GM23338 (cell line): Measurements from ENCODE around the gene LRP1B. TPM values are rescaled to one million over a fixed set of nuclear protein-coding genes. Genes with fewer than 3 reads are reported as not detected.

ENCODE experiments used
- ATAC-seq: fragments of 200-7000 bp; cut with Tn5 transposase; 3 replicates; pipeline ENCODE4 v1.9.1; 2020
- DNase-seq: peaks from one replicate; pipeline ENCODE4 v3.0.0-alpha.2; 2015; ENCODE audit warnings: low spot score
- H2AFZ ChIP-seq: fragments of 200-600 bp; sonication (generic); 2 replicates; pipeline ENCODE4 v1.8.0; 2016; ENCODE audit warnings: antibody characterized with exemption, mild to moderate bottlenecking, moderate library complexity
- H3F3A ChIP-seq: fragments of 200-600 bp; sonication (generic); replicated peaks from 2 replicates; pipeline ENCODE4 v1.8.0; 2017; ENCODE audit warnings: antibody characterized with exemption, mixed run types, low read depth
- H3K27ac ChIP-seq: fragments of 200-600 bp; sonication (generic); 2 replicates; pipeline ENCODE4 v1.6.1; 2016; ENCODE audit warnings: low read depth
- H3K27me3 ChIP-seq: fragments of 200-600 bp; sonication (generic); 2 replicates; pipeline ENCODE4 v1.8.0; 2016; ENCODE audit warnings: mild to moderate bottlenecking, mixed run types, moderate library complexity; ENCODE audit not compliant: insufficient read depth
- H3K36me3 ChIP-seq: fragments of 200-600 bp; sonication (generic); 2 replicates; pipeline ENCODE4 v1.8.0; 2016; ENCODE audit warnings: mild to moderate bottlenecking; ENCODE audit not compliant: insufficient read depth
- H3K4me1 ChIP-seq: fragments of 200-600 bp; sonication (generic); 2 replicates; pipeline ENCODE4 v1.8.0; 2016; ENCODE audit warnings: mild to moderate bottlenecking, moderate library complexity; ENCODE audit not compliant: insufficient read depth
- H3K4me2 ChIP-seq: fragments of 200-600 bp; sonication (generic); 2 replicates; pipeline ENCODE4 v1.7.1; 2017; ENCODE audit warnings: mixed run types
- H3K4me3 ChIP-seq: fragments of 200-600 bp; sonication (generic); 2 replicates; pipeline ENCODE4 v1.6.1; 2016; ENCODE audit warnings: mixed run types
- H3K79me2 ChIP-seq: fragments of 200-600 bp; sonication (generic); replicated peaks from 2 replicates; pipeline ENCODE4 v1.8.0; 2017; ENCODE audit warnings: mild to moderate bottlenecking; ENCODE audit not compliant: insufficient read depth
- H3K9me2 ChIP-seq: fragments of 200-600 bp; sonication (generic); 2 replicates; pipeline ENCODE4 v1.8.0; 2017; ENCODE audit not compliant: insufficient read depth
- H4K20me1 ChIP-seq: fragments of 200-600 bp; sonication (generic); replicated peaks from 2 replicates; pipeline ENCODE4 v1.8.0; 2017; ENCODE audit warnings: mild to moderate bottlenecking; ENCODE audit not compliant: insufficient read depth
- H3K27ac Mint-ChIP-seq: 2 replicates; pipeline ENCODE4 v1.8.0; 2020; ENCODE audit warnings: inconsistent platforms, mild to moderate bottlenecking, moderate library complexity, mixed read lengths
- H3K27me3 Mint-ChIP-seq: 3 replicates; pipeline ENCODE4 v1.8.0; 2022; ENCODE audit warnings: low read depth, mild to moderate bottlenecking, moderate library complexity, mixed read lengths, inconsistent platforms; ENCODE audit not compliant: insufficient read depth, poor library complexity
- H3K36me3 Mint-ChIP-seq: 3 replicates; pipeline ENCODE4 v1.8.0; 2021; ENCODE audit warnings: low read depth, mild to moderate bottlenecking, inconsistent platforms, moderate library complexity, mixed read lengths
- H3K4me1 Mint-ChIP-seq: 3 replicates; pipeline ENCODE4 v1.8.0; 2020; ENCODE audit warnings: mild to moderate bottlenecking, inconsistent platforms, mixed read lengths
- H3K4me3 Mint-ChIP-seq: 3 replicates; pipeline ENCODE4 v1.8.0; 2021; ENCODE audit warnings: moderate library complexity, mild to moderate bottlenecking, inconsistent platforms, mixed read lengths
- H3K9me3 Mint-ChIP-seq: 3 replicates; pipeline ENCODE4 v1.8.0; 2020; ENCODE audit warnings: moderate library complexity, mild to moderate bottlenecking, inconsistent platforms, mixed read lengths
- CREB1 ChIP-seq: fragments of 250-450 bp; sonication (Bioruptor Pico); IDR thresholded peaks from 2 replicates; pipeline ENCODE4 v1.5.0; 2020; ENCODE audit warnings: low read depth, mild to moderate bottlenecking, moderate library complexity
- EZH2phosphoT487 ChIP-seq: fragments of 200-600 bp; sonication (generic); IDR thresholded peaks from one replicate; pipeline ENCODE4 v1.8.1; 2018; ENCODE audit warnings: antibody characterized with exemption; ENCODE audit not compliant: unreplicated experiment
- JUNB ChIP-seq: IDR thresholded peaks from one replicate; pipeline ENCODE4 v1.6.1; 2016; ENCODE audit warnings: antibody characterized with exemption; ENCODE audit not compliant: unreplicated experiment
- NANOG ChIP-seq: IDR thresholded peaks from 2 replicates; pipeline ENCODE4 v1.6.1; 2016; ENCODE audit warnings: antibody characterized with exemption, borderline replicate concordance
- POLR2AphosphoS5 ChIP-seq: IDR thresholded peaks from 2 replicates; pipeline ENCODE4 v1.6.1; 2016; ENCODE audit warnings: antibody characterized with exemption, low read depth
- STAT1 ChIP-seq: IDR thresholded peaks from one replicate; pipeline ENCODE4 v1.6.1; 2016; ENCODE audit warnings: antibody characterized with exemption; ENCODE audit not compliant: unreplicated experiment
- ZNF114 ChIP-seq: fragments of 250-450 bp; sonication (Bioruptor Pico); IDR thresholded peaks from 2 replicates; pipeline ENCODE4 v1.5.0; 2020; ENCODE audit warnings: mild to moderate bottlenecking, moderate library complexity
- ZNF331 ChIP-seq: fragments of 250-450 bp; sonication (Bioruptor Pico); IDR thresholded peaks from 2 replicates; pipeline ENCODE4 v1.5.0; 2020; ENCODE audit warnings: low read depth, mild to moderate bottlenecking, moderate library complexity
- polyA plus RNA-seq: library from polyadenylated mRNA; unstranded; fragments of >200 nt; fragmentation: Nextera tagmentation; extraction: Ambion mirVana; gene quantifications from 2 replicates; pipeline ENCODE4 v1.2.1, GENCODE V29; 2016
- total RNA-seq: library from RNA; depleted of rRNA; stranded (reverse); fragments of >200 nt; shearing (Covaris generic); gene quantifications from 2 replicates; pipeline ENCODE4 v1.2.3, GENCODE V29; 2014
- TF ChIP-seq, protein P1 (sequence below): IDR thresholded peaks from one replicate; pipeline ENCODE4 v1.6.1; 2018; ENCODE audit warnings: antibody characterized with exemption; ENCODE audit not compliant: unreplicated experiment
- TF ChIP-seq, protein P2 (sequence below): IDR thresholded peaks from 2 replicates; pipeline ENCODE4 v1.6.1; 2016; ENCODE audit warnings: antibody characterized with exemption
- TF ChIP-seq, protein P3 (sequence below): fragments of 250-450 bp; sonication (Bioruptor Pico); IDR thresholded peaks from 2 replicates; pipeline ENCODE4 v1.5.0; 2020; ENCODE audit warnings: mild to moderate bottlenecking, moderate library complexity

Gene LRP1B
- total and polyA plus RNA-seq, 2 experiments from 2014 or later = 0.15 to 0.97 TPM

DNA sequence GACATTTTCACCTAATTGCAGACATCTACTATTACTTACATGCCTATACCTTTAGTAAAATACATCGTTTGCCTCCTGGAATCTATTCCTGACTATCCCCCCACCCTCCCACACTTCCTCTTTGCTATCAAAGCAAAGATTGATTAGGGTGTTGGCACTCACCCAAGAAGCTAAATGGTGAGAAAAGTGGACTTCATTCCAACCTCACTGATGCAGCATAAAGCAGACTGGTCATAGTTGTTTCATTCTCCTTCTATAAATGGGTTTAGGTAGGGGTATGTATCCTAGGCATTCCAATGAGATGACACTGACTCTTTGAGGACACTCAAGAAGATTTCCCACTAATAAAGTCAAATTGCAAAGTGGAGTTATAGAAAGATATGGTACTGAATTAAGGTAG lies 97.4 kb downstream of the LRP1B start (continued):
- TF ChIP-seq, protein P1, sequence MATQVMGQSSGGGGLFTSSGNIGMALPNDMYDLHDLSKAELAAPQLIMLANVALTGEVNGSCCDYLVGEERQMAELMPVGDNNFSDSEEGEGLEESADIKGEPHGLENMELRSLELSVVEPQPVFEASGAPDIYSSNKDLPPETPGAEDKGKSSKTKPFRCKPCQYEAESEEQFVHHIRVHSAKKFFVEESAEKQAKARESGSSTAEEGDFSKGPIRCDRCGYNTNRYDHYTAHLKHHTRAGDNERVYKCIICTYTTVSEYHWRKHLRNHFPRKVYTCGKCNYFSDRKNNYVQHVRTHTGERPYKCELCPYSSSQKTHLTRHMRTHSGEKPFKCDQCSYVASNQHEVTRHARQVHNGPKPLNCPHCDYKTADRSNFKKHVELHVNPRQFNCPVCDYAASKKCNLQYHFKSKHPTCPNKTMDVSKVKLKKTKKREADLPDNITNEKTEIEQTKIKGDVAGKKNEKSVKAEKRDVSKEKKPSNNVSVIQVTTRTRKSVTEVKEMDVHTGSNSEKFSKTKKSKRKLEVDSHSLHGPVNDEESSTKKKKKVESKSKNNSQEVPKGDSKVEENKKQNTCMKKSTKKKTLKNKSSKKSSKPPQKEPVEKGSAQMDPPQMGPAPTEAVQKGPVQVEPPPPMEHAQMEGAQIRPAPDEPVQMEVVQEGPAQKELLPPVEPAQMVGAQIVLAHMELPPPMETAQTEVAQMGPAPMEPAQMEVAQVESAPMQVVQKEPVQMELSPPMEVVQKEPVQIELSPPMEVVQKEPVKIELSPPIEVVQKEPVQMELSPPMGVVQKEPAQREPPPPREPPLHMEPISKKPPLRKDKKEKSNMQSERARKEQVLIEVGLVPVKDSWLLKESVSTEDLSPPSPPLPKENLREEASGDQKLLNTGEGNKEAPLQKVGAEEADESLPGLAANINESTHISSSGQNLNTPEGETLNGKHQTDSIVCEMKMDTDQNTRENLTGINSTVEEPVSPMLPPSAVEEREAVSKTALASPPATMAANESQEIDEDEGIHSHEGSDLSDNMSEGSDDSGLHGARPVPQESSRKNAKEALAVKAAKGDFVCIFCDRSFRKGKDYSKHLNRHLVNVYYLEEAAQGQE = no peak

DNA sequence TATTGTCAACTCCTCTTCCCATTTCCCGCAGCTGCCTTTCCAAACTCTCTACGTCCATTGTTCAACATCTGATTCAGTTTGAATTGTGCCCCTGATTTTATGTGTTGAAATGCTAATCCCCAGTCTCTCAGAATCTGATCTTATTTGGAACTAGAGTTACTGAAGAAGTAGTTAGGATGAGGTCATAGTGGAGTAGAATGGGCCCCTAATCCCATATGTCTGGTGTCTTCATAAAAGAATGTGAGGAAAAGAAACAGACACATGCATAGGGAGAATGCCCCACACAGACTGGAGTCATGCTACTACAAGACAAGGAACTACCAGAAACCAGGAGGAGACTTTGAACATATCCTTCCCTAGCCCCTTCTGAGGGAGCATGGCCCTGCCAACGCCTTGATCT lies 99.2 kb downstream of the LRP1B start:
- Histone ChIP-seq H3K4me3 (no peak overlapping the region), H3K9me2 (no peaks in the 10 kb centered on the region), H3K27me3 (no peaks in the 10 kb centered on the region), H2AFZ (no peak overlapping the region), H3K27ac (no peak overlapping the region), H3K4me2 (no peak overlapping the region), H3K79me2 (no peaks in the 10 kb centered on the region), H4K20me1 (no peaks in the 10 kb centered on the region), H3K4me1 (peaks cover 14% of the 10 kb centered on the region), H3K36me3 (no peaks in the 10 kb centered on the region), H3F3A (no peaks in the 10 kb centered on the region)
- peaks cover 2% of the 10 kb centered on the region for H3K27me3 Mint-ChIP-seq
- ATAC-seq (no peak), DNase-seq (no peak)
- no peaks in the 10 kb centered on the region; the same call in 2 of the 3 replicates for H3K36me3 Mint-ChIP-seq
- no peak overlapping the region for H3K27ac Mint-ChIP-seq
- H3K4me1 Mint-ChIP-seq = peaks cover 12% of the 10 kb centered on the region; the same call in 2 of the 3 replicates
- H3K9me3 Mint-ChIP-seq = no peaks in the 10 kb centered on the region
- H3K4me3 Mint-ChIP-seq = no peak overlapping the region
- TF ChIP-seq EZH2phosphoT487 = no peak
- TF ChIP-seq, protein P2, sequence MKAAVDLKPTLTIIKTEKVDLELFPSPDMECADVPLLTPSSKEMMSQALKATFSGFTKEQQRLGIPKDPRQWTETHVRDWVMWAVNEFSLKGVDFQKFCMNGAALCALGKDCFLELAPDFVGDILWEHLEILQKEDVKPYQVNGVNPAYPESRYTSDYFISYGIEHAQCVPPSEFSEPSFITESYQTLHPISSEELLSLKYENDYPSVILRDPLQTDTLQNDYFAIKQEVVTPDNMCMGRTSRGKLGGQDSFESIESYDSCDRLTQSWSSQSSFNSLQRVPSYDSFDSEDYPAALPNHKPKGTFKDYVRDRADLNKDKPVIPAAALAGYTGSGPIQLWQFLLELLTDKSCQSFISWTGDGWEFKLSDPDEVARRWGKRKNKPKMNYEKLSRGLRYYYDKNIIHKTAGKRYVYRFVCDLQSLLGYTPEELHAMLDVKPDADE = no peak
- no peak for TF ChIP-seq ZNF331 (CRISPR knock-in tag)
- no peak for TF ChIP-seq NANOG
- no peak for TF ChIP-seq ZNF114 (CRISPR knock-in tag)
- no peak for TF ChIP-seq STAT1
- TF ChIP-seq, protein P1 = no peak
- no peak for TF ChIP-seq CREB1 (CRISPR knock-in tag)
- TF ChIP-seq POLR2AphosphoS5 = no peak
- no peak for TF ChIP-seq JUNB
- TF ChIP-seq, protein P3, sequence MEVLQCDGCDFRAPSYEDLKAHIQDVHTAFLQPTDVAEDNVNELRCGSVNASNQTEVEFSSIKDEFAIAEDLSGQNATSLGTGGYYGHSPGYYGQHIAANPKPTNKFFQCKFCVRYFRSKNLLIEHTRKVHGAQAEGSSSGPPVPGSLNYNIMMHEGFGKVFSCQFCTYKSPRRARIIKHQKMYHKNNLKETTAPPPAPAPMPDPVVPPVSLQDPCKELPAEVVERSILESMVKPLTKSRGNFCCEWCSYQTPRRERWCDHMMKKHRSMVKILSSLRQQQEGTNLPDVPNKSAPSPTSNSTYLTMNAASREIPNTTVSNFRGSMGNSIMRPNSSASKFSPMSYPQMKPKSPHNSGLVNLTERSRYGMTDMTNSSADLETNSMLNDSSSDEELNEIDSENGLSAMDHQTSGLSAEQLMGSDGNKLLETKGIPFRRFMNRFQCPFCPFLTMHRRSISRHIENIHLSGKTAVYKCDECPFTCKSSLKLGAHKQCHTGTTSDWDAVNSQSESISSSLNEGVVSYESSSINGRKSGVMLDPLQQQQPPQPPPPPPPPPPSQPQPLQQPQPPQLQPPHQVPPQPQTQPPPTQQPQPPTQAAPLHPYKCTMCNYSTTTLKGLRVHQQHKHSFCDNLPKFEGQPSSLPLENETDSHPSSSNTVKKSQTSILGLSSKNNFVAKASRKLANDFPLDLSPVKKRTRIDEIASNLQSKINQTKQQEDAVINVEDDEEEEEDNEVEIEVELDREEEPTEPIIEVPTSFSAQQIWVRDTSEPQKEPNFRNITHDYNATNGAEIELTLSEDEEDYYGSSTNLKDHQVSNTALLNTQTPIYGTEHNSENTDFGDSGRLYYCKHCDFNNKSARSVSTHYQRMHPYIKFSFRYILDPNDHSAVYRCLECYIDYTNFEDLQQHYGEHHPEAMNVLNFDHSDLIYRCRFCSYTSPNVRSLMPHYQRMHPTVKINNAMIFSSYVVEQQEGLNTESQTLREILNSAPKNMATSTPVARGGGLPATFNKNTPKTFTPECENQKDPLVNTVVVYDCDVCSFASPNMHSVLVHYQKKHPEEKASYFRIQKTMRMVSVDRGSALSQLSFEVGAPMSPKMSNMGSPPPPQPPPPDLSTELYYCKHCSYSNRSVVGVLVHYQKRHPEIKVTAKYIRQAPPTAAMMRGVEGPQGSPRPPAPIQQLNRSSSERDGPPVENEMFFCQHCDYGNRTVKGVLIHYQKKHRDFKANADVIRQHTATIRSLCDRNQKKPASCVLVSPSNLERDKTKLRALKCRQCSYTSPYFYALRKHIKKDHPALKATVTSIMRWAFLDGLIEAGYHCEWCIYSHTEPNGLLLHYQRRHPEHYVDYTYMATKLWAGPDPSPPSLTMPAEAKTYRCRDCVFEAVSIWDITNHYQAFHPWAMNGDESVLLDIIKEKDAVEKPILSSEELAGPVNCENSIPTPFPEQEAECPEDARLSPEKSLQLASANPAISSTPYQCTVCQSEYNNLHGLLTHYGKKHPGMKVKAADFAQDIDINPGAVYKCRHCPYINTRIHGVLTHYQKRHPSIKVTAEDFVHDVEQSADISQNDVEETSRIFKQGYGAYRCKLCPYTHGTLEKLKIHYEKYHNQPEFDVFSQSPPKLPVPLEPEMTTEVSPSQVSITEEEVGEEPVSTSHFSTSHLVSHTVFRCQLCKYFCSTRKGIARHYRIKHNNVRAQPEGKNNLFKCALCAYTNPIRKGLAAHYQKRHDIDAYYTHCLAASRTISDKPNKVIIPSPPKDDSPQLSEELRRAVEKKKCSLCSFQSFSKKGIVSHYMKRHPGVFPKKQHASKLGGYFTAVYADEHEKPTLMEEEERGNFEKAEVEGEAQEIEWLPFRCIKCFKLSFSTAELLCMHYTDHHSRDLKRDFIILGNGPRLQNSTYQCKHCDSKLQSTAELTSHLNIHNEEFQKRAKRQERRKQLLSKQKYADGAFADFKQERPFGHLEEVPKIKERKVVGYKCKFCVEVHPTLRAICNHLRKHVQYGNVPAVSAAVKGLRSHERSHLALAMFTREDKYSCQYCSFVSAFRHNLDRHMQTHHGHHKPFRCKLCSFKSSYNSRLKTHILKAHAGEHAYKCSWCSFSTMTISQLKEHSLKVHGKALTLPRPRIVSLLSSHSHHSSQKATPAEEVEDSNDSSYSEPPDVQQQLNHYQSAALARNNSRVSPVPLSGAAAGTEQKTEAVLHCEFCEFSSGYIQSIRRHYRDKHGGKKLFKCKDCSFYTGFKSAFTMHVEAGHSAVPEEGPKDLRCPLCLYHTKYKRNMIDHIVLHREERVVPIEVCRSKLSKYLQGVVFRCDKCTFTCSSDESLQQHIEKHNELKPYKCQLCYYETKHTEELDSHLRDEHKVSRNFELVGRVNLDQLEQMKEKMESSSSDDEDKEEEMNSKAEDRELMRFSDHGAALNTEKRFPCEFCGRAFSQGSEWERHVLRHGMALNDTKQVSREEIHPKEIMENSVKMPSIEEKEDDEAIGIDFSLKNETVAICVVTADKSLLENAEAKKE (CRISPR knock-in tag) = no peak
